ENCODE measurements around the gene MARCHF2. TPM values are rescaled to one million over a fixed set of nuclear protein-coding genes. Genes with fewer than 3 reads are reported as not detected.
"Not testable (repeated sequence)": the region's sequence is repeated elsewhere in the genome, so short reads cannot be mapped to it uniquely, and the experiment has no call there.

The MARCHF2 gene
- total RNA-seq, 2 donors from 2014 or later, result 81.1 to 87.8 TPM

DNA sequence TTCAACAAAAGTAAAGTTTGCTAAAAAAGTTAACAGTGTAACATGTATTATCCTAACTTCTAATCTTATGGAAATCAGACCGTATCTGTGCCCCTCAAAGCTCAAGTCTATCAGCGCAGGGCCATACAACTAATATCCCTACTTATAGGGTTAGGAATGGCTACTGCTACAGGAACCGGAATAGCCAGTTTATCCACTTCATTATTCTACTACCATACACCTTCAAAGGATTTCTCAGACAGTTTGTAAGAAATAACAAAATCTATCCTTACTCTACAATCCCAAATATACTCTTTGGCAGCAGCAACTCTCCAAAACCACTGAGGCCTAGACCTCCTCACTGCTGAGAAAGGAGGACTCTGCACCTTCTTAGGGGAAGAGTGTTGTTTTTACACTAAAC, 27.5 kb upstream of the MARCHF2 start:
- intact Hi-C loops (cut with DNase I); ATAC-seq: not testable (repeated sequence)

DNA sequence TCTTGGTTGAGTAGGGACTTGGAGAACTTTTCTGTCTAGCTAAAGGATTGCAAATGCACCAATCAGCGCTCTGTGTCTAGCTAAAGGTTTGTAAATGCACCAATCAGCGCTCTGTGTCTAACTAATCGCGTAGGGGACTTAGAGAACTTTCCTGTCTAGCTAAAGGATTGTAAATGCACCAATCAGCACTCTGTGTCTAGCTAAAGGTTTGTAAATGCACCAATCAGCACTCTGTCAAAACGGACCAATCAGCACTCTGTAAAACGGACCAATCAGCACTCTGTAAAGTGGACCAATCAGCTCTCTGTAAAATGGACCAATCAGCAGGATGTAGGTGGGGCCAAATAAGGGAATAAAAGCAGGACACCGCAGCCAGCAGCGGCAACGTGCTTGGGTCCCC, 26.7 kb upstream of the MARCHF2 start:
- DNase-seq; ATAC-seq; intact Hi-C loops (cut with DNase I): not testable (repeated sequence)

More for the DNA sequence above, 27.5 kb upstream of the MARCHF2 start:
- not testable (repeated sequence) for DNase-seq

DNA sequence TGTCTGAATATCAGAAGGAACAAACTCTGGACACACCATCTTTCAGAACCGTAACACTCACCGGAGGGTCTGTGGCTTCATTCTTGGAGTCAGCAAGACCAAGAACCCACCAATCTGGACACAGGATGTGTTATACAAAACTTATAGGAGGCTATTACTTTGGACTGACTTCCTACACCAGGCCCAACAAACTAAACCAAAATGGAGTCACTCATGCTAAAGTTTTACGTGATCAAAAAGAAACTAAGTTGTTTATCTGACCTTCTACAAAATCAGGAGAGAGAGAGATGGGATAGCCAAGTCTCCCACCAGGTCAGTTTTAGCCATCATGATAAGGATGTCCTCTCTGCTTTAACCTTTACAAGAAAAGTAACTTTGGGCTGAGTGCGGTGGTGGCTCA, 26.1 kb upstream of the MARCHF2 start:
- ATAC-seq, result no peak
- intact Hi-C loops (cut with DNase I), result no loop called here
- DNase-seq, result no peak

DNA sequence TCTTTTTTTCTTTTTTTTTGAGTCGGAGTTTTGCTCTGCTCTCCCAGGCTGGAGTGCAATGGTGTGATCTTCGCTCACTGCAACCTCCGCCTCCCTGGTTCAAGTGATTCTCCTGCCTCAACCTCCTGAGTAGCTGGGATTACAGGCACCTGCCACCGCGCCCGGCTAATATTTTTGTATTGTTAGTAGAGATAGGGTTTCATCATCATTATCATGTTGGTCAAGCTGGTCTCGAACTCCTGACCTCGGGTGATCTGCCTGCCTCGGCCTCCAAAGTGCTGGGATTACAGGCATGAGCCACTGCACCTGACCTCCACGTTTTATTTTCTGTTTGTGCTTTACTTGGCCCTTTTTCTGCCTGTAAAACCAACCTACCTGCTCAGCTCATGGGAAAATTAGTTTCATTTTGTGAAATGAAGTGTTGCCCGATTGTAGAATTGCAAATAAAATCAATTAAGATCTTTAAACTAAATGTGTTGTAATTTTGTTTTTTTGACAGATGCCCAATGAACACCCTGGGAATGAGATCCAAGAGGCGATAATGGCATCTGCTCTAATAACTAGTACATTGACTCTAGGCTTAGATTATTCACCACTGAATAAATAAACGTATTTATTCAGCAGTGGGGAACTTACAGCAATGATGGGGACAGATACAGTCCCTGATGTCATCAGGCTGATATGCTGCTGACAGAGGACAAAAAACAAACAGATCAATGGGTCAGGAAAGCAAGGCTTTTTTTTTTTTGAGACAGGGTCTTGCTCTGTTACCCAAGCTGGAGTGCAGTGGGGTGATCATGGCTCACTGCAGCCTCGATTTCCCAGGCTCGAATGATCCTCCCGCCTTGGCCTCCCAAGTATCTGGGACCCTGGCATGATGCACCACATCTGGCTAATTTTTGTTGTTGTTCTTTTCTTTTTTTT, 25.2 kb upstream of the MARCHF2 start:
- ATAC-seq (no peak), DNase-seq (peak; percentile 9)
- intact Hi-C loops (cut with DNase I), result no loop called here

DNA sequence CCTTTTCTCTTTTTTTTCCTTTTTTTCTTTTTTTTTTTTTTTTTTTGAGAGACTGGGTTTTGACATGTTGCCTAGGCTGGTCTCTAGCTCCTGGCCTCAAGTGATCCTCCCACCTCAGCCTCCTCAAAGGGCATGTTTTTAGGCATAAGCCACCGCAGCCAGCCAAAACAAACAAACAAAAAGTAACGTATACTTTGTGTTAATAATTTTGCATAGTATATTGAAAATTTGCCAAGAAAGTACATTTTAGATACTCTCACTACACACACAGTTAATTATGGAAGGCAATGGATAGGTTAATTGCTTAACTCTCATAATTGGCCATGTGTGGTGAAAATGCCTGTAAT, 24.5 kb upstream of the MARCHF2 start:
- DNase-seq (peak; percentile 14), ATAC-seq (no peak)
- intact Hi-C loops (cut with DNase I), result no loop called here

DNA sequence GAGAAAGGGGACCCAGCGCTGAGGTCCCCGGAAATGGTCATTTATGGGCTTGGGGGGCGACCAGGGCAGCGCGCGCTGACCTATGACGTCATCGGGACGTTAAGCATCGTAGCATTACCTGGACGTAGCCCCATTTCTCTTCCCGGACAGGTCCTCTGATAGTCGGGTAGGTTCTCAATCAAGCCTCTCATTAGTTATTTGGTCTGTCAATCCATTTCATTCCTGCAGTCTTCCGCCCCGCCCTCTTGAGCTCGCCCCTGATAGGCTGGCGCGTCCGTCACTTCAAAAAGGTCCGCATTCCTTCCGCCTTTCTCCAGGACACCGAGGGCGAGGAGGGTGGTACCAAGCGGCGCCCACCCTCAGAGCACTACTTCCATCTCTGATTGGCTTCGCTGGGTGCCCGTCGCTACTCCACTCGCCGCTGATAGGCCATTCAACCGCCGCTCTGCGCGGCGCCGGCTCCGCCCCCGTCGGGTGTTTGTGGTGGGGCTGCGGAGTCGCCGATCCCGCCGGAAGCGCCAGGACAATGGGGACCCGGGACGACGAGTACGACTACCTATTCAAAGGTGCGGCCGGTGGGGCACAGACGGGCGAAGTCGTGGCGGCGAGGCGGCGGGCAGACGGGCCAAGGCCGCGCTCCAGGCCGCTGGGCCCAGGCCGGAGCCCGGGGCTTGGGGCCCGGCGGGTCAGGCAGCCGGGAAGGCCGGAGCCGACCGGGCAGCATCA, 23.1 kb upstream of the MARCHF2 start, which contains the start of gene RAB11B:
TSS of gene RAB11B (plus strand) at position 470 of the 726 bp plus-strand sequence. CDS start at position 527, 57 bp downstream.
- DNase-seq (peak; percentile 99), ATAC-seq (peak; percentile 95 to 96)
- intact Hi-C loops (cut with DNase I), result no loop called here

DNA sequence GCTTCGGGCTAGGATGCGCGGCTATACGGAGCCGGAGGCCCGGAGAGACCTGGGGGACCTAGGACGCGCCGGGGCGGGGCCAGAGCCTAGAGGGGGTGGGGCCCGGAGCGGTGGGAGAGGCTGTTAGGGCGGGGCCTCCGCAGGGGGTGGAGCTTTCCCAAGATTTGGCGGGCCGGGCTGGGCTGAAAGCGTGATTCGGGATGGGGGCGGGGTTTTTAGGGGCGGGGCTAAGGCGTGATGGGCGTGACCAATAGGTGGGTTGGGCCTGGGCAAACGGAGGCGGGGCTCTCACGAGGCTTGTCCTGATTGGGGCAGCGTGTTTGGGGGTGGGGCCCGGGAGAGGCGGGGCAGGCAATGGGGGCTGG, 22.5 kb upstream of the MARCHF2 start:
- DNase-seq (peak; percentile 96), ATAC-seq (peak; percentile 87 to 92)
- intact Hi-C loops (cut with DNase I), result no loop called here

DNA sequence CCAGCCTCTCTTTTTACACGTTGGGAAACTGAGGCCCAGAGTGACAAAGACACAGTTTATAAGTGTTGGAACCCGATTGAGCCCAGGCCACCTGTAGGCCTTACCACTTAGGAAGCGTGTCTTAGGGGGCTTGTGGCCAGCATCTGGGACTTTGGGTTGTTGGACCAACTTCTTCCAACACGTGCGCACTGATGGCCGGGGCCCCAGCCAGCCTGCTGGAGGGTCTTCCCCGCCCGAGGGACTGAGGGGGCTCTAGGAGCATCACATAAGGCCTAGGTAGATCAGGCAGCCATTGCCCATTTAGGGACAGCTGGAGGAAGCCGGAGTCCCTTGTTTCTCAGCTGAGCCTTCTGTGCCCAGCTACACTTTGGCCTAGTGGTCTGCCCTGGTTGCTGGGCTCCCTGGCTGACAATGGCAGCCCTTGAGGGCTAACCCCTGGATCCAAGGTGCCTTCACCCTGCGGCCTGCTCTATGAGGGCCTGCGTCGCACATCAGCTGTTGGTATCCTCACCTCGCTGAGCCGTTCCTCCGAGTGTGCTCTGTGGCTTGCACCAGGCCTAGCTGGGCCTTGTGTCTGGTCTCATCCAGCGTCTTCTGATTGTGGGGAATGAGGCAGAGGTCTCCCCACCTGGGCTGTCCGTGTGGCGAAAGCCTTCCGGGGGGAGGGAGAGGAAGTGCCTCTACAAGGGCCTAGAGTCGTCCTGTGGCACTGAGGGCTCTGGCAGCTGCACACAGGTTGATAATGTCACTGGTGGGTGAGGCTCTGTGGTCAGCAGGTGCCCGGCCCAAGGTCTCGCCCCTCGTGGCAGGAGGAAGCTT, 21.7 kb upstream of the MARCHF2 start:
- no peak for ATAC-seq
- peak; percentile 27 for DNase-seq
- intact Hi-C loops (cut with DNase I), result no loop called here

DNA sequence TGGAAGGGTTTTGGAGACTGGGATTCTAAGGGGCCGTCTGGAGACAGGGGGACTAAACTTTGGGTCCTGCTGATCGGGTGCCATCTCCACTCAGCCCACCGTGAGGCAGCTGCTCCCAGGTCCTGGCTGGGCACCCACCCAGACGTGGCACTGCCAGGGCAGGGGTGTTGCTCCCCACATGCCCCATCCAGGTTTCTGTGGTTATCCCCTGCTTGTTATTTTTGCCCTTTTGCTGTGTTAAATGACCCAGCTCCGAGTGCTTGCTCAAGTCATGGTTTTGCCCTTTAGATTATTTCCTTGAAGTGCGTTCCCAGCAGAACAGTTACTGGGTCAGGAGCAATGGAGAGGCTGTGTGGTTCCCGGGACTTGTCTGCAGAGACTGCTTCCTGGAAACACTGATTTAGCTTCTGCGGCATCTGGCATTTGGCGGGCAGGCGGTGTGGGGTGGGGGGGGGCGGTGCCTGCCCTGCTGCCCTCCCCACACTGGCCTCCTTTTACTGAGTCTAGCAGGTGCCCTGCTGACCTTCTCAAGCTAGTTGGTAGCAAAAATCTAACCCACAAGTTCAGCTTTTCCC, 21.0 kb upstream of the MARCHF2 start:
- DNase-seq, result no peak
- ATAC-seq, result no peak
- intact Hi-C loops (cut with DNase I), result no loop called here

DNA sequence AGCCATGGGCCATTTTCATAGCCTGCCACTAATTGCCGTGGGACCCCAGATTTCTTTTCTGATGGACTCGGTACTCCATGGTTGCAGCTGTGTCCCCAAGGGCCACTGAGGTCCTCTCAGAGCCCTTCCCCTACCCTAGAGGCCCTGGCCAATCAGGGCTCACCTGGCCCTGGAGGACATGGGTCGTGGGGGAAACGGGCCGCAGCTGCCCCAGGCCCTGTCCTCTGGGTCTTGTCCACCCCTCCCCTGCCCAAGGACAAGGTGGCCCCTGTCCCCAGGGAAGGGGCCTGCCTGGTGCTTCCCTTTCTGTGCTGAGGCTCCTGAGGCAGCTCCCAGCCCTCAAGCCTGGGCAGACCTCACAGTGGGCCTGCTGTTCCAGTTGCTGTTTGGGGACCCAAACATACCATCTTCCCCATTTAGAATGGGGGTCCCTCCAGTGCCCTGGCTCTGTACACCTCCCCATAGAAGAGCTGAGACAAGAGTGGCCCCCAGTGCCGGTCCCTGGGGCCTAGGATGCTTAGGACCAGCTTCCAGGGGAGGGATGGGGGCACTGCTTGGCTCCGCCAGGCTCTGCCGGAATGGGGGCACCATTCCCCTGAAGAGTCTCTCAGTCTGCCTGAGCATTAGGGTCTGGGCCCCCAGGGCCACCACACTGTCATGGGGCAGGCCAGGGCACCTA, 19.8 kb upstream of the MARCHF2 start:
- ATAC-seq, result no peak
- DNase-seq, result no peak
- intact Hi-C loops (cut with DNase I), result no loop called here

DNA sequence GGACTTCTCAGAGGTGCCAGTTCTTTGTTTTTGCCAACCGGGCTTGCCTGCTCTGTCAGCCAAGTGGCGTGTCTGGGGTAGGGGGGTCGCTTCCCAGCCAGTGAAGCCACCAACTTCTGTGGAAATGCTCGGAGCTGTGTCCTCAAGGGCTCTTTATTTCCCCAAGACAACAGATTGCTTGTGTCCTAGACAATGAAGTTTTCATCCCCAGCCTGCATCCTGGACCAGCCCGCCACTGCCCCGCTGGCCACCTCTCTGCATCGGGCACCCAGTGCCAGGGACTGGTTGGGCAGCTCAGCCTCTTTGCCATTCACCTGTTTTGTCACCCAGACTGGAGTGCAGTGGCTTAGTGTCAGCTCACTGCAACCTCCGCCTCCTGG, 19.2 kb upstream of the MARCHF2 start:
- intact Hi-C loops (cut with DNase I), result no loop called here
- no peak for ATAC-seq

DNA sequence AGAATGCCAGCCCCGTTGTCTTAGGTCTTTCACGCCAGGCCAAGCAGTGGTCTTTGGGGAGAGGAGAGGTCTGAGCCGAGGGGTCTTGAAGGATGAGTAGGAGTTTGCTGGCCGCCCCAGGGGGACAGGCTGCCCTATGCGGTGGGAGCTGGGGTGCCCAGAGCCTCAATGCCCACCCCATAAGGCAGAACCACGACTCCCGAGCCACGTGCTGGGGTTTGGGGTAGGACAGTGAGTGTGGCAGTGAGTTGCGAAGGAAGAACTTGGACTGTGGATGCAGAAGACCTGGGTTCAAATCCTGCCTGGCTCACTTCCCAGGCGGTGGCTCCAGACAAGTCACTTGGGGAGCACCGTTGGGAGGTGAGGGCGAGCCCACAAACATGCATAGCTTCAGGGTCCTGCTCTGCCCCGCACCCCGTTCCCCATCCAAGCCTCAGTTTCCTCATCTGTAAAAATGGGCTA, 17.5 kb upstream of the MARCHF2 start:
- intact Hi-C loops (cut with DNase I), result loop anchor here (2.0 to 5.0 kb wide), 2 partner anchors 41 to 43 kb away; no protein-coding TSS in a partner anchor
- ATAC-seq (no peak), DNase-seq (no peak)

More for the DNA sequence above, 19.2 kb upstream of the MARCHF2 start:
- no peak for DNase-seq

DNA sequence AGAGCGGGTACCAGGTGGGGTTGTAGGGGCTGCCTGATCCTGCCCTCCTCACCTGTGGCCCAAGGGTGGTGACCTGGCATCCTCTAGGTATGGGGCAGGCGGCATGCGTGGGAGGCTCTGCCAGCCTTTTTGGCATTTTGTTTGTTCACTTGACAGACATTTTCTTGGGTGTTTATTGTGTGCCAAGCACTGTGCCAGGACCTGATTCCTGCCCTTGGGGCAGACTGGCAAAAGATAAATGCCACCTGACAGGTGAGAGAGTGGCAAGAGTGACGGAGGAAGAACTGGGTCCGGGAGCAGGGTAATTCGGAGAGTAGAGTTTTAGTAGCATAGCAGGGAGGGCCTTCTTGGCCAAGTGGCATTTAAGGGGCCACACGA, 16.9 kb upstream of the MARCHF2 start:
- intact Hi-C loops (cut with DNase I), result loop anchor here (2.0 to 5.0 kb wide), 2 partner anchors 41 to 44 kb away; no protein-coding TSS in a partner anchor
- ATAC-seq (no peak), DNase-seq (peak; percentile 19)

DNA sequence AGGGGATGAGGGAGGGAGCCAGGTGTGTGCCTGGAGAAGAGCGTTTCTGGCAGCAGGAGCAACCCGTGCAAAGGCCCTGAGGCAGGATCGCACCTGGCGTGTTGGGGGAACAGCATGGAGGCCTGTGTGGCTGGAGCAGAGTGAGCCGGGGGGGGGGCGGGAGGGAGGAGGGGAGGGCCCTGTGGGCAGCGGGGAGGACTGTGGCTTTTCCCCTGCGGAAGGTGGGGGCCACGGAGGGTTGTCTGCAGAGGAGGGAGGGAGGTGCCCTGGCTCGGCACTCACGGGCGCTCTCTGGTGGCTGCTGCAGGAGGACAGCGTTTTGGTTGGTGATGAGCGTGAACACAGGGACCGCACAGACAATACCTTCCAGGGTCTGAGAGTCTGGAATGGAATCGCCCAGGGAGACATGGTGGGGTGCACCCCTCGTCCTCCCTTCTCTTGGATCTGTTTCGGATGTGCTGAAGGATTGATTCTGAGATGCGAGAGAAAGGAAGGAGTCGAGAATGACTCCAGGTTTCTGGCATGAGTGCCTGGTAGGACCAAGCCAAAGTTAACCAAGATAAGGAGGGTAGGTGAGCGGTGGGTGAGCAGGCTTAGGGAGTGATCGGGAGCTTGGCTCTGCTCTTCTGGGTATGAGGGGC, 16.4 kb upstream of the MARCHF2 start:
- intact Hi-C loops (cut with DNase I), result loop anchor here (2.0 to 5.0 kb wide), 2 partner anchors 42 to 44 kb away; no protein-coding TSS in a partner anchor
- DNase-seq (peak; percentile 86), ATAC-seq (peak; percentile 47 to 61)

DNA sequence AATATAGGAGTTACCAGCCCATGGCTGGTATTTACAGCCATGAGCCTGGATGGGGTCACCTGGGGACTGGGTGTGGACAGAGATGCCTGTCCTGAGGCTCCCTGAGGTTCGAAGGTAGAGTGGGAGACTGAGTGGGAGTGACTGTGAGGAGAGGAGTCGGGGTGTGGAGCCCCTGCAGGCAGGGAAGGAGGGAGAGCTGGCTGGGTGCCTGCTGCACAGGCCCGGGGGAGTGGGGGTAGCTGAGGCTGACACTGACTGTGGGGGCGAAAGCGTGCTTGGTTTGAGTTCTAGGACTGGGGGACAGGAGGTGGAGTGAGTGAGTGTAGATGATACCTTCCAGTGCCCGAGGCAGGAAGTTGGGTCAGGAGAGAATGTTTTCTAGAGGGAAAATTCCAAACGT, 15.8 kb upstream of the MARCHF2 start:
- ATAC-seq (peak in 1 of 2 donors; percentile 11), DNase-seq (peak; percentile 23)
- intact Hi-C loops (cut with DNase I), result loop anchor here (2.0 to 5.0 kb wide), 2 partner anchors 42 to 45 kb away; no protein-coding TSS in a partner anchor

DNA sequence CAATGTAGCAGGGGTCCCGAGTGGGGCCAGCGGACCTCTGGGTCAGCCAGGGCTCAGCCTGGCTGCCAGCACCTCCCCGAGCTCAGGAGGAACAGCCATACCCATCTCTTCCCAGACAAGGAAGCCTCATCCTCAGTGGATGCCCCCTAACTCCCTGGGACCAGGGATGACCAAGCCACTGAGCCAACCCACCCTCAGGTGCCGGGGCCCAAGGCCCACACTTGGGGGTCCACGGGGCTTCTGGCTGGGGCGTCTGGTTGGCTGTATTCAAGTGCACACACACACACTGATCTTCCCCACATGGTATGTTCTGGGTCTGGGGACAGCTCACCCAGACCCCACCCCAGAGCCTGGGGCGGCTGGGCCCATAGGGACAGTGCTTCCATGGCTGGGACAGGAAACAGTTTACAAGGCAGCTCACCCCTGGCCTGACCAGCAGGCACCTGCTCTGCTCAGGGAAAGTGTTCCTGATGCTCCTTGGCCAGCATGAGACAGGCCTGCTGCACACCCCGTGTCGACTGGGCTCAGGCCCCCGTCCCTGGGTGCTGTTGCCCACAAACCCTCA, 15.3 kb upstream of the MARCHF2 start:
- no peak for DNase-seq
- intact Hi-C loops (cut with DNase I), result loop anchor here (2.0 to 5.0 kb wide), 2 partner anchors 43 to 46 kb away; no protein-coding TSS in a partner anchor
- peak in 1 of 2 donors; percentile 6 for ATAC-seq

DNA sequence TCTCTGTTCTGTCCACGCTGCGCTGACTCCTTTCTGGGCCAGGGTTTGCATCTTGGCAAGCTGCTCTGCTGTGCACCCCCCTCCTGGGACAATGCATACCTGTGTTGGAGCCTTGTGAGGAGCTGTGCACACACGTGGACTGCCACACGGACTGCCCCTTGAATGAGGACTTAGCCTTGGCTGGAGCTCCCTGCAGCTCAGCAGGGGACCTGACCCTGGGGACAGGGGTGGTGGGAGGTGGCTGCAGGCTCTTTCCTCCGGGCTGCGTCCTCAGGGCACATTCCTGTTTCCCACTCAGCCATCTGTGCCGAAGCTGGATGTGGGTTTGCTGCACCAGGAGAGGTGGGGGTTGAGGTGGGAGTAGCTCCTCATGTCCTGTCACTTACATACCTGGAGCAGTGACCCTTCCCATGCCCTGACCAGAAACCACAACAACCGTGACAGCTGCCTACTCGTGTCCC, 14.8 kb upstream of the MARCHF2 start:
- ATAC-seq, result no peak
- no peak for DNase-seq
- intact Hi-C loops (cut with DNase I), result loop anchor here in 1 of 2 donors (5.0 kb wide), 1 partner anchor 46 kb away; no protein-coding TSS in a partner anchor

Measured in left cardiac atrium (tissue), 4 donors.